Prostate gland (tissue), 2 donors: ENCODE measurements around the gene C20orf144.

Experiments used
- CTCF ChIP-seq, 4 experiments: fragments of 200-600 bp in 2 of 4; fragments of 450-650 bp in 2 of 4; sonication (generic) in 2 of 4; IDR thresholded peaks; 1 replicate in 3 of 4; 2 replicates in 1 of 4; pipeline ENCODE4 v1.5.1; 2016 to 2019; ENCODE audit warnings: antibody characterized with exemption in 4 of 4, mild to moderate bottlenecking in 2 of 4, moderate library complexity in 2 of 4
- POLR2AphosphoS5 ChIP-seq: sonication (generic); formaldehyde crosslinking; IDR thresholded peaks from one replicate; pipeline ENCODE4 v1.6.1; 2017; ENCODE audit warnings: antibody characterized with exemption

DNA sequence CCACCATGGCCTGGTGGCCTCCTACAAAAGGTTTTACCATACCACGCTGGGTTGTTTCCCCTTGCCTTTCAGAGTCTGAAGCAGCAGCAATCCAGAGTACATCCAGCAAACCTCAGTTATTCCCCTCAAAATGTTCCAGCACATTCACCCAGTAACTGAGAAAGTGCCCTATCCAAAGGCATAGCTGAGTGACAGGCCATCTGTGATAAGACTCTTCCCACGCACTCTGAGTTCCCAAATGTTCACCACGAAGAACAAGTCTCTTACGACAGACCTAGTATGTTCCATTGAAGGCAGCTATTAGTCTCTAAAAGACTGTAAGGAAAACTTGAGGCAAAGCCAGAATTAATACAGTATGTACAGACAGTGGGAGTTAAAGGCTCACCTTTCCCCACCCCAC, 31.6 kb upstream of the C20orf144 start:
- no peak for TF ChIP-seq CTCF (IDR thresholded peaks at IDR 0.05)
- TF ChIP-seq POLR2AphosphoS5, result no peak
